Osteocyte (in vitro differentiated cells): Measurements from ENCODE around the gene ZNF841. TPM values are rescaled to one million over a fixed set of nuclear protein-coding genes. Genes with fewer than 3 reads are reported as not detected.

Experiments used
- DNase-seq: peaks from one replicate; pipeline ENCODE4 v3.0.0; 2021; ENCODE audit warnings: mixed read lengths; ENCODE audit not compliant: unreplicated experiment; ENCODE audit errors: extremely low spot score
- H3K27ac Mint-ChIP-seq: one replicate; pipeline ENCODE4 v1.8.0; 2021; ENCODE audit warnings: mild to moderate bottlenecking, mixed read lengths; ENCODE audit not compliant: unreplicated experiment
- H3K27me3 Mint-ChIP-seq: one replicate; pipeline ENCODE4 v1.8.0; 2021; ENCODE audit warnings: mixed read lengths; ENCODE audit not compliant: unreplicated experiment
- H3K36me3 Mint-ChIP-seq: one replicate; pipeline ENCODE4 v1.8.0; 2021; ENCODE audit warnings: mixed read lengths; ENCODE audit not compliant: unreplicated experiment
- H3K4me1 Mint-ChIP-seq: one replicate; pipeline ENCODE4 v1.8.0; 2021; ENCODE audit warnings: mixed read lengths; ENCODE audit not compliant: unreplicated experiment
- H3K4me3 Mint-ChIP-seq: one replicate; pipeline ENCODE4 v1.8.0; 2021; ENCODE audit warnings: mild to moderate bottlenecking, moderate library complexity, mixed read lengths; ENCODE audit not compliant: unreplicated experiment
- H3K9me3 Mint-ChIP-seq: one replicate; pipeline ENCODE4 v1.8.0; 2021; ENCODE audit warnings: mixed read lengths; ENCODE audit not compliant: unreplicated experiment
- total RNA-seq: library from RNA; stranded (reverse); gene quantifications from 2 replicates; pipeline ENCODE4 v1.2.1, GENCODE V29; 2021
- TF ChIP-seq, protein P1 (sequence below): fragments of 200-600 bp; sonication (generic); IDR thresholded peaks from 2 replicates; pipeline ENCODE4 v1.5.0; 2021; ENCODE audit warnings: antibody characterized with exemption, mild to moderate bottlenecking, moderate library complexity

The ZNF841 gene
- total RNA-seq, 1 donor from 2014 or later: 24.9 TPM

DNA sequence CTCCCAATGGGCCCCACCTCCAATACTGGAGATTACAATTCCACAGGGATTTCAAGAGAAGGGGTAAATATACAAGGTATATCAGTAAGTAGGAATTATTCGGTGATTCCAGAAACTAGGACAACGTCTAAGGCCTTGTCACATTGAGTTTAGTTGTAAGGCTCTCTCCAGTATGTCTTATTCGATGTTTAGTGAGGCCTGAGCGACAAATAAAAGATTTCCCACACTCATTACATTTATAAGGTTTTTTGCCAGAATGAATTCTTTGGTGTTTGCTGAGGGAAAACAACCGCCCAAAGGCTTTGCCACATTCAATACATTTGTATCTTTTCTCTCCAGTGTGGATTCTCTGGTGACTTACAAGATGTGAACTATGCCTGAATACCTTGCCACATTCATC, 19.1 kb upstream of the ZNF841 start:
- no peaks in the 10 kb centered on the region for H3K27me3 Mint-ChIP-seq
- H3K36me3 Mint-ChIP-seq: peaks cover 65% of the 10 kb centered on the region

DNA sequence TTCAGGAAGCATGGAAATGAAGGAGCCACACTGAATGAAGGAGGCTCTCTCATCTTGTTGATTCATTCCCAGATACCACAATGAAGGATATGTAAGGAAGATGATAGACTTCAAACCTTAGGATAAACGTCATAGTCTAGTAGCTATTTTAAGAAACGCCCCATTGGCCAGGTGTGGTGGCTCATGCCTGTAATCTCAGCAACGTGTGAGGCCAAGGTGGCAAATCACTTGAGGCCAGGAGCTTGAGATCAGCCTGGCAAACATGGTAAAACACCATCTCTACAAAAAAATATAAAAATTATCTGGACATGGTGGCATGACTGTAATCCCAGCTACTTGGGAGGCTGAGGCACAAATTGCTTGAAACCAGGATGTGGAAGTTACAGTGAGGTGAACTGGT, 17.1 kb upstream of the ZNF841 start:
- no peak for DNase-seq
- Mint-ChIP-seq H3K27ac (no peak overlapping the region), H3K27me3 (no peaks in the 10 kb centered on the region), H3K36me3 (peaks cover 44% of the 10 kb centered on the region), H3K9me3 (peaks cover 66% of the 10 kb centered on the region), H3K4me1 (no peaks in the 10 kb centered on the region), H3K4me3 (no peak overlapping the region)
- TF ChIP-seq, protein P1, sequence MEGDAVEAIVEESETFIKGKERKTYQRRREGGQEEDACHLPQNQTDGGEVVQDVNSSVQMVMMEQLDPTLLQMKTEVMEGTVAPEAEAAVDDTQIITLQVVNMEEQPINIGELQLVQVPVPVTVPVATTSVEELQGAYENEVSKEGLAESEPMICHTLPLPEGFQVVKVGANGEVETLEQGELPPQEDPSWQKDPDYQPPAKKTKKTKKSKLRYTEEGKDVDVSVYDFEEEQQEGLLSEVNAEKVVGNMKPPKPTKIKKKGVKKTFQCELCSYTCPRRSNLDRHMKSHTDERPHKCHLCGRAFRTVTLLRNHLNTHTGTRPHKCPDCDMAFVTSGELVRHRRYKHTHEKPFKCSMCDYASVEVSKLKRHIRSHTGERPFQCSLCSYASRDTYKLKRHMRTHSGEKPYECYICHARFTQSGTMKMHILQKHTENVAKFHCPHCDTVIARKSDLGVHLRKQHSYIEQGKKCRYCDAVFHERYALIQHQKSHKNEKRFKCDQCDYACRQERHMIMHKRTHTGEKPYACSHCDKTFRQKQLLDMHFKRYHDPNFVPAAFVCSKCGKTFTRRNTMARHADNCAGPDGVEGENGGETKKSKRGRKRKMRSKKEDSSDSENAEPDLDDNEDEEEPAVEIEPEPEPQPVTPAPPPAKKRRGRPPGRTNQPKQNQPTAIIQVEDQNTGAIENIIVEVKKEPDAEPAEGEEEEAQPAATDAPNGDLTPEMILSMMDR: no peak

More for the DNA sequence above, 19.1 kb upstream of the ZNF841 start:
- DNase-seq: no peak
- Mint-ChIP-seq H3K9me3 (peaks cover 70% of the 10 kb centered on the region), H3K27ac (no peak overlapping the region), H3K4me1 (no peaks in the 10 kb centered on the region), H3K4me3 (no peak overlapping the region)
- TF ChIP-seq, protein P1: no peak

DNA sequence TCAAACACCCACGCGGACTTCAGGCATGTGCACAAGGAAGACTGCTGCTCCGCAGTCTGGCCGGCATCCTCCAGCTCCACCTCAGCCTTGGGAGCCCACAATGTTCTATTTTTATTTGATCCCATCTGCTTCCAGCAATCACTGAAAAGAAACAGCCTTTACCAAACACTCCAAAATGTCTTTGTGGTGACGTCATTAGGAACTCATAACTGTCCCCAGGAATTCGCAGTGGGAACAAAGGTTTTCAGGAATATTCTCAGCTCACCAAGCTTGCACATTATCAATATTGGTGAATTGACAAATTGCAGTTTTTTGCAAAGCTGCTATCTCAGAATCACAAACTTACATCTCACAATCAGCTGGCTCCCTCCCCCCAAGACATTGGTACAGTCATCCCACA, 15.2 kb upstream of the ZNF841 start:
- DNase-seq: no peak
- Mint-ChIP-seq H3K9me3 (peaks cover 62% of the 10 kb centered on the region), H3K27ac (no peak overlapping the region), H3K4me1 (no peaks in the 10 kb centered on the region), H3K27me3 (no peaks in the 10 kb centered on the region), H3K4me3 (no peak overlapping the region), H3K36me3 (peaks cover 33% of the 10 kb centered on the region)
- TF ChIP-seq, protein P1: no peak

GRCh38 chr19:52102782-52103181, 7.2 kb upstream of the ZNF841 start:
- H3K36me3 Mint-ChIP-seq: peaks cover 6% of the 10 kb centered on the region
- no peak overlapping the region for H3K4me3 Mint-ChIP-seq
- DNase-seq: no peak
- TF ChIP-seq, protein P1: no peak
- H3K9me3 Mint-ChIP-seq: peaks cover 30% of the 10 kb centered on the region
- H3K27me3 Mint-ChIP-seq: no peaks in the 10 kb centered on the region
- H3K4me1 Mint-ChIP-seq: no peaks in the 10 kb centered on the region
- H3K27ac Mint-ChIP-seq: no peak overlapping the region

DNA sequence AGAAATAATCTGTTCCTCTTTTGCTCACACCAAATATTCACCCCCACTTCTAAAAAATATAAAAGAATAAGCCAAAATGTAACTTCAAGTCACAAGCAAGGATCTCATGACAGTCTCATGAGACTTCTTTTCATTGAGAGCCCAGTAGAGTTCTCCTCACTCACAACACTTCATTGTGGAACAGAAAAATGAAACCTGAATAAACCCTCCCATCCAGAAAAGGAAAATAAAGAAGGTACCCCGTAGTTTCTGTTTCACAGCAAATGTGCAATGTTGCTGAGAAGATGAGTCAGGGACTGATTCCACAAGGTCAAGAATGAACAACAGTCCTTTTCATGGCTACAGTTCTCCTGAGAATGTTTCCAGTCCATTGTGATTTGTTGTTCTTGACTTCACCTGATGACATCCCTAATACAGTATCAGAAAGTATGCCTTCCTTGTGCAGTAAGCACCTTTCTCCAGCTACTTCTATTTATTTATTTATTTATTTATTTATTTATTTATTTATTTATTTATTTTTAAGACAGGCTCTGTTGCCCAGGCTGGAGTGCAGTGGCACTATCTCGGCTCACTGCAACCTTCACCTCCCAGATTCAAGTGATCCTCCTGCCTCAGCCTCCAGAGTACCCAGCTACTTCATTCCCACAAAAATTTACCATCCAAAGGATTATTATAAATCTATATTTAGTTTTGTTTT, 6.4 kb upstream of the ZNF841 start:
- no peaks in the 10 kb centered on the region for H3K27me3 Mint-ChIP-seq
- no peak overlapping the region for H3K4me3 Mint-ChIP-seq
- H3K4me1 Mint-ChIP-seq: no peaks in the 10 kb centered on the region
- peaks cover 23% of the 10 kb centered on the region for H3K9me3 Mint-ChIP-seq
- no peak for DNase-seq
- no peak overlapping the region for H3K27ac Mint-ChIP-seq
- TF ChIP-seq, protein P1: no peak
- peaks cover 3% of the 10 kb centered on the region for H3K36me3 Mint-ChIP-seq
